HFFc6 (cell line): ENCODE measurements around the gene KIFAP3. TPM values are rescaled to one million over a fixed set of nuclear protein-coding genes. Genes with fewer than 3 reads are reported as not detected.

Source experiments
- DNase-seq: peaks from one replicate; pipeline ENCODE4 v3.0.0-alpha.2; 2018
- H3K27ac Mint-ChIP-seq: 2 replicates; pipeline ENCODE4 v1.8.0; 2020; ENCODE audit warnings: mild to moderate bottlenecking, mixed read lengths
- H3K27me3 Mint-ChIP-seq: 2 replicates; pipeline ENCODE4 v1.8.0; 2021; ENCODE audit warnings: mild to moderate bottlenecking, moderate library complexity, mixed read lengths; ENCODE audit not compliant: insufficient read depth
- H3K36me3 Mint-ChIP-seq: 2 replicates; pipeline ENCODE4 v1.8.0; 2021; ENCODE audit warnings: low read depth, mixed read lengths
- H3K4me1 Mint-ChIP-seq: 2 replicates; pipeline ENCODE4 v1.8.0; 2020; ENCODE audit warnings: low read depth, mixed read lengths
- H3K4me3 Mint-ChIP-seq: 2 replicates; pipeline ENCODE4 v1.8.0; 2020; ENCODE audit warnings: mild to moderate bottlenecking, moderate library complexity, mixed read lengths
- H3K9me3 Mint-ChIP-seq: 2 replicates; pipeline ENCODE4 v1.8.0; 2020; ENCODE audit warnings: mild to moderate bottlenecking, mixed read lengths
- total RNA-seq, 6 experiments: library from RNA; stranded (reverse); fragmentation: NEBNext Ultra II Directional; extraction: Animal tissue kit (Norgen Biotek cat#: 25700); gene quantifications; 2 replicates in 1 of 6; 3 replicates in 5 of 6; pipeline ENCODE4 v1.2.3, GENCODE V29; 2021
- TF ChIP-seq, protein P1 (sequence below): fragments of 200-600 bp; sonication (generic); IDR thresholded peaks from 2 replicates; pipeline ENCODE4 v1.5.0; 2021; ENCODE audit warnings: antibody characterized with exemption, mild to moderate bottlenecking

The KIFAP3 gene
- total RNA-seq, 6 experiments from 2014 or later: 21.4 to 26.1 (median 23.4) TPM

DNA sequence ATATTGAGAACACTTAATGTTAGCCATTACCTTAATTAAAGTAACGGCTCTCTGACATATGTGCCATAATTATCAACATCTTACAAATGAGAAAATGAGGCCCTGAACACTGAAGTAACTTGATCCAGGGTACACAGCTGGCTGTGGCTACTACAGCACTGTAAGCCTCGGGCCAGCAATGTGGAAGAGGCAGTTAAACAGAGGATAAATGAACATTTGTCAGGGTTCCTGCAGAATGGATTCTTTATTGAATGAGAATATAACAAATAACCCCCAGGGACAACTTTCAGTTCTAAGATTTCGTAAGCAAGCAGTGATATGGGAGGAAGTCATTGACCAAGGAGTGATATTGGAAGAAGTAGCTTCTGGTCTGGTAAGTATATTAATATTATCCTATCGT is 110.3 kb downstream of the KIFAP3 start:
- no peak overlapping the region for H3K27ac Mint-ChIP-seq
- H3K27me3 Mint-ChIP-seq: no peaks in the 10 kb centered on the region; the same call in 1 of the 2 replicates
- no peaks in the 10 kb centered on the region for H3K36me3 Mint-ChIP-seq
- H3K4me1 Mint-ChIP-seq: peaks cover 5% of the 10 kb centered on the region; the same call in 1 of the 2 replicates
- no peak for DNase-seq
- TF ChIP-seq, protein P1, sequence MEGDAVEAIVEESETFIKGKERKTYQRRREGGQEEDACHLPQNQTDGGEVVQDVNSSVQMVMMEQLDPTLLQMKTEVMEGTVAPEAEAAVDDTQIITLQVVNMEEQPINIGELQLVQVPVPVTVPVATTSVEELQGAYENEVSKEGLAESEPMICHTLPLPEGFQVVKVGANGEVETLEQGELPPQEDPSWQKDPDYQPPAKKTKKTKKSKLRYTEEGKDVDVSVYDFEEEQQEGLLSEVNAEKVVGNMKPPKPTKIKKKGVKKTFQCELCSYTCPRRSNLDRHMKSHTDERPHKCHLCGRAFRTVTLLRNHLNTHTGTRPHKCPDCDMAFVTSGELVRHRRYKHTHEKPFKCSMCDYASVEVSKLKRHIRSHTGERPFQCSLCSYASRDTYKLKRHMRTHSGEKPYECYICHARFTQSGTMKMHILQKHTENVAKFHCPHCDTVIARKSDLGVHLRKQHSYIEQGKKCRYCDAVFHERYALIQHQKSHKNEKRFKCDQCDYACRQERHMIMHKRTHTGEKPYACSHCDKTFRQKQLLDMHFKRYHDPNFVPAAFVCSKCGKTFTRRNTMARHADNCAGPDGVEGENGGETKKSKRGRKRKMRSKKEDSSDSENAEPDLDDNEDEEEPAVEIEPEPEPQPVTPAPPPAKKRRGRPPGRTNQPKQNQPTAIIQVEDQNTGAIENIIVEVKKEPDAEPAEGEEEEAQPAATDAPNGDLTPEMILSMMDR: no peak
- H3K9me3 Mint-ChIP-seq: no peaks in the 10 kb centered on the region
- no peak overlapping the region for H3K4me3 Mint-ChIP-seq

DNA sequence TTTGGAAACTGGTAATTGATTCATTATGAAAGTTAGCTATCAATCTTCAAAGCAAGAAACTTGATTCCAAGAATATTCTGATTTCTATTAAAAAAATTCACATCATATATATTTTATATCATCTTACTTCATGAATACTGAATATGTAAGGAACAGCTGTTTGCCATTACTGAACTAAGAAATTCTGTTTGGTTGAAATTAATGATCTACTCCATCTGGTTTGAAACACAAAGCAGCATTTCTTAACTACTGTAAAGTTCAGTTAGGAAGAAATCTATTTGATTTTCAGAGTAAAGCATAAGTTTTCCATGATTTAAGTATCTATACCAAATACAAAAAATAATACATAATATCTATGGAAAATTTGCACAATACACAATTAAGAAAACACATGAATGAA is 114.8 kb downstream of the KIFAP3 start:
- Mint-ChIP-seq H3K27ac (no peak overlapping the region), H3K4me3 (no peak overlapping the region), H3K36me3 (no peaks in the 10 kb centered on the region), H3K9me3 (no peaks in the 10 kb centered on the region), H3K4me1 (no peaks in the 10 kb centered on the region), H3K27me3 (no peaks in the 10 kb centered on the region; the same call in 1 of the 2 replicates)
- DNase-seq: no peak
- TF ChIP-seq, protein P1: no peak

DNA sequence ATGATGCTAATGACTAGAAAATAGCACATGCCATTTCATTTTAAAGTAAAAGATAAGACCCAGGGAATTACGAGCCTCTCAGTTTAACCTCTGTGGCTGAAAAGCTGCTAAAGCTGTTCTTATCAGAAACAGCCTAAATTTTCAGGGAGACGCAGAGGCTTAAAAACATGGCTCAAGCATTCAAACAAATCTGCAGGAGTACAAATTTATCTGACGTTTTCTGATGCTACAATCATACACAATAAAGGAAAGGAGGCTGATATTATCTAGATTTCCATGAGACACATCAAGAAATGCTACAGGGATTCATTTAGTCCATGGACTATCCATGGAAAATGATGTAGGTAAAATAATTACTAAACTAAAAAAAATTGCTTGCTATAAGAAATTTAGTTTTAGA is 115.5 kb downstream of the KIFAP3 start:
- no peak for DNase-seq
- Mint-ChIP-seq H3K9me3 (no peaks in the 10 kb centered on the region), H3K36me3 (no peaks in the 10 kb centered on the region; the same call in 1 of the 2 replicates), H3K27ac (no peak overlapping the region), H3K4me1 (no peaks in the 10 kb centered on the region), H3K4me3 (no peak overlapping the region), H3K27me3 (no peaks in the 10 kb centered on the region; the same call in 1 of the 2 replicates)
- TF ChIP-seq, protein P1: no peak

DNA sequence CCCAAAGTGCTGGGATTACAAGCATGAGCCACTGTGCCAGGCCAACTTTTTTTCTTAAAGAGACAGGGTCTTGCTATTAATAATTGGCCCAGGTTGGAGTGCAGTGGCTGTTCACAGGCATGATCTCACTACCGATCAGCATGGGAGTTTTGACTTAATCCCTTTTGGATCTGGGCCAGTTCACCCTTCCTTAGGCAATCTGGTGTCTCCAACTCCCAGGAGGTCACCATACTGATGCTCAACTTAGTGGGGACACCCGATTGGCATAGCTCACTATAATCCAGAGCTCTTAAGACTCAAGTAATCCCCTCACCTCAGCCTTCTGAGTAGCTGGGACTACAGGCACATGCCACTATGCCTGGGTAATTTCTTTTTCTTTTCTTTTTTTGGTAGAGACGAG is 116.6 kb downstream of the KIFAP3 start:
- H3K9me3 Mint-ChIP-seq: no peaks in the 10 kb centered on the region
- no peak overlapping the region for H3K27ac Mint-ChIP-seq
- H3K27me3 Mint-ChIP-seq: no peaks in the 10 kb centered on the region
- TF ChIP-seq, protein P1: no peak
- no peaks in the 10 kb centered on the region for H3K4me1 Mint-ChIP-seq
- no peak overlapping the region for H3K4me3 Mint-ChIP-seq
- DNase-seq: no peak
- no peaks in the 10 kb centered on the region; the same call in 1 of the 2 replicates for H3K36me3 Mint-ChIP-seq

DNA sequence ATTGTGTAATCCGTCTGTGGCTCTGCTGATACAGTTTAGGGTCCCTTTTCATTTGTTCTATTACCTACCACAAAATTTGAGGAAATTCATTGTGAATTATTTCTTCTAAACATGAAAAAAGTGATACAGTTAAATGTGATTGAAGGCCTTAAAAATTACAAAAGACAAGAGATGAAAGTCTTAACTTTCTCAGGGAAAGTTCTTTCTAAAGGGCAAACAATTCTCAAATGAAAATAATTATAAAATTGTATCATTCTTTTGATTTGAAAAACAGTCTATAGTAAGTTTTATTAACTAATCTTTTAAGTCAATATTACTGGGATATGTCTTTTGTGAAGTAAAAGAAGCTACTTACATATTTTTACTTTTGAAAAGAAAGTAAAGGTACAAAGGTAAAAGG is 123.4 kb downstream of the KIFAP3 start:
- no peak for DNase-seq
- no peaks in the 10 kb centered on the region; the same call in 1 of the 2 replicates for H3K36me3 Mint-ChIP-seq
- no peak overlapping the region for H3K4me3 Mint-ChIP-seq
- TF ChIP-seq, protein P1: no peak
- no peak overlapping the region for H3K27ac Mint-ChIP-seq
- H3K4me1 Mint-ChIP-seq: peaks cover 6% of the 10 kb centered on the region
- H3K27me3 Mint-ChIP-seq: no peaks in the 10 kb centered on the region
- H3K9me3 Mint-ChIP-seq: no peaks in the 10 kb centered on the region

DNA sequence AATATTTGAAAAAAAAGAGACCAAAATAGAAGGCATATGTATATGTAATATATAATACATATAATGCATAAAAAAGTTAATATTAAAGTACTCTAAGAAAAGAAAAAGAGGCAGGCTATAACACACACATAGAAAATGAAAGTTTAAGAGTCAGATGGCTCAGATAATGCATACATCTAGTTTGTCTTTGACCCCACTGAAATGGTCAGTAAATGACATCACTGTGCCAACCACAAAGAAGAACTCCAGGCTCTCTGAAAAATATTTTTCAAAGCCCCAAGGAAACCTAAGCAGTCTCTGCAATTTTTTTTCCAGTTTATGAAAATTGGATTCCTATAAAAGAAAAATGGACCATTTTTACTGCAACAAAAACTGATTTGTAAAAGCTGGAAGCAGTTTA is 125.4 kb downstream of the KIFAP3 start:
- no peaks in the 10 kb centered on the region for H3K27me3 Mint-ChIP-seq
- no peak overlapping the region for H3K27ac Mint-ChIP-seq
- no peaks in the 10 kb centered on the region; the same call in 1 of the 2 replicates for H3K36me3 Mint-ChIP-seq
- DNase-seq: peak; percentile 8
- peaks cover 6% of the 10 kb centered on the region for H3K4me1 Mint-ChIP-seq
- no peaks in the 10 kb centered on the region for H3K9me3 Mint-ChIP-seq
- H3K4me3 Mint-ChIP-seq: no peak overlapping the region
- TF ChIP-seq, protein P1: no peak
